ENCODE results near the gene GPRC5D.
A peak's percentile ranks its signal among the peaks of the same experiment; 100 is the strongest.

GPRC5D gene

GRCh38 chr12:12952036-12952435 lies at the start of gene GPRC5D:
Gene GPRC5D (minus strand): TSS chr12:12952170. CDS start chr12:12950384, 1,786 bp downstream.
- DNase-seq: no peak

DNA sequence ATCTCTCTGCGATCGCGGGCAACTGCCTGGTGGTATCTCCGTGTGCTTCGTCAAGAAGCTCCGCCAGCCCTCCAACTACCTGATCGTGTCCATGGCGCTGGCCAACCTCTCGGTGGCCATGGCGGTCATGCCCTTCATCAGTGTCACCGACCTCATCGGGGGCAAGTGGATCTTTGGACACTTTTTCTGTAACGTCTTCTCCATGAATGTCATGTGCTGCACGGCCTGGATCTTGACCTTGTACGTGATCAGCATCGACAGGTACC lies 49.7 kb upstream of the GPRC5D start:
- DNase-seq: no peak

GRCh38 chr12:13000925-13001774 lies 49.2 kb upstream of the GPRC5D start:
- DNase-seq: no peak

DNA sequence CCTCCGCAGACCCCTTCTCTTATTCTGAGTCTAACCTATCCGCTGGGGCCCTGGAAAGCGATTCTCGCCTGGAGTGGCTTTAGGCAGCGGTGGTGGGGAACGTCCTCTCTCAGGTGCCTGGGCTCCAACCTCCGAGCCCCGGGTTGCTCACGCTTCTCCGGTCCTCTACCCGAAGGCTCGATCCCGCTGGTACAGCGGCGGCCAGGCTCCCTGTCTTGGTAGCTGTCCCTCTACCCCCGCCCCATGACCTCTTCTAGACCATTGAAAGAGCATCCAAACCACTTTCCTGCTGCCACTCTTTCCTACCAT lies 48.6 kb upstream of the GPRC5D start:
- DNase-seq: no peak

- peak; percentile 66 for DNase-seq
Measured at GRCh38 chr12:12999959-13000615, 48.1 kb upstream of the GPRC5D start, which contains the start of gene HEBP1. Gene HEBP1 (minus strand): TSS chr12:13000265. CDS start chr12:13000114, 151 bp downstream.

DNA sequence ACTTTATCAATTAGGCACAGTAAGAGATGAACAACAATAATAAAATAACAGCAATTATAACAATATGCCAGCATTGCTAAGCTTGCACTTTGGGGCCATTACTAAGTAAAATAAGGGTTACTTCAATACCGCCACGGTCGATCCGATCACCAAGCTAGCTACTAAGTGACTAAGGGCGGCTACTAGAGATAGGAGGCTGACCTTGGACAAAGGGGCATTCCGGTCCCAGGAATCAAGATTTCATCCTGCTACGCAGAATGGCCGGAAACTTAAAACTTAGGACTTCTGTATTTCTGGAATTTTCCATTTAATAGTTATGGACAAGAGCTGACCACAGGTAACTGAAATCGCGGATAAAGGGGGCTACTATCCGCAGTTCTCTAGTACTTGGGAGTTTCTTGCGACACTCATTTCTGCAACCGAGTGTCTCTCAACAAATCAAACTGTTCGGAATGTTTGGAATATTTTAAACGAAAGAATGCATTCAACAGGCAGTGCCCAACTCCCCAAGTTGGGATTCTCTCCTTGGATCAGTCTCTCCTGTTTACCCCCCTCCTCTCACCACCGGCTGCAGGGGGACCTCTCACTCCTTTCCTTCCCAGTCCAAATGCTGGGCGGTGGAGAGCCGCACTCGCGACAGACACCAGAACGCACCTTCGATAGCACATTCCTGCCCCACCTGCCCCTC lies 47.4 kb upstream of the GPRC5D start:
- DNase-seq: no peak

- DNase-seq: no peak
Measured at GRCh38 chr12:12998248-12998647, 46.3 kb upstream of the GPRC5D start.

DNA sequence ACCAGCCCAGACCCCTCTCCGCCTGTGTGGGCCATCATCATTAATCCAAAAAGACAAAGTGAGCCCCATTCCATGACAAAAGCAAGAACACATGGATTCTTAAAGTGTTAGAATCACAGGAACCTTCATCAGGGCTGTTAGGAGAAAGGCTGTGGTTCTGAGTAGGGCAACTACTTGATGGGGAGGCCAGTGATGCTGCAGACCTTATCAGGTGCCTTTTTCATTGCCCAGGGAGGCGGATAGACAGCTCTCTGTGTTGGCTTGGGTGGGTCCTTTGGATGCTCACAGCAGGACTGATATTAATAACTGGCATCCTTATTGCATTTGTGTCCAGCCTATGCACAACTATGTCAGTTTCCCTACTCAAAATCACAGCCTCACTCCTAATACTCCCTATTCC lies 45.8 kb upstream of the GPRC5D start:
- no peak for DNase-seq

- DNase-seq: no peak
Measured at GRCh38 chr12:12997156-12997555, 45.2 kb upstream of the GPRC5D start.

- DNase-seq: no peak
Measured at GRCh38 chr12:12996209-12996608, 44.2 kb upstream of the GPRC5D start.

DNA sequence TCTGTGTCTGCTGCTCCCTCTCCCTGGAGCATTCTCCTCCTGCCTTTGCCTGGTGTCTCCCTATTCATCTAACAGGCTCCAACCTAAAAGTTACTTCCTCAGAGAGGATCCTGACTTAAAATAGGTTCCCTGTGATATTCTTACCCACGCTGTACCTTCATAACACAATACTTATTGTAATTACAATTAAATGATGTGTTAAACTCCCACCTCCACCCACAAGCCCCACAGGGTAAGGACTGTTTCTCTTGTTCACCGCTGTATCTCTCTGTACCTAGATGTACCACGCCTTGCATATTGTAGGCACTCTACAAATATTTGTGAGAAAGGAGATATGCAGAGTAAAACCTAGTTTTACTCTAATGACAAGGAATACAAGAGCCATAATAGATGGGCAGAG lies 43.1 kb upstream of the GPRC5D start:
- no peak for DNase-seq

DNA sequence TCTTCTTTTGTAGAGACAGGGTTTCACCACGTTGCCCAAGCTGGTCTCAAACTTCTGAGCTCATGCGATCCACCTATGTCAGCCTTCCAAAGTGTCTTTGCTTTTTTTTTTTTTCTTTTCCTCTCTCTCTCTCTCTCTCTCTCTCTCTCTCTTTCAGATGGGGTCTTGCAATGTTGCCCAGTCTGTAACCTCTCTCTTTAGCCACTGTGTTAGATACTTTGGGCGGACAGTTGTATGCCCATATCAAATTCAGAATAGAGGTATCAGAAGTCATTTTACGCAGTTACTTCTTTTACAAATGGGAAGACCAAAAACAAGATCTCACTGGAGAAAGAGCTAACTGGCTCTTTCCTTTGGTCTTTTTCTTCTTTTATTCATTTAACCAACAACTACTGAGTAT lies 41.4 kb upstream of the GPRC5D start:
- DNase-seq: no peak

GRCh38 chr12:12992418-12993130 lies 40.6 kb upstream of the GPRC5D start:
- no peak for DNase-seq

DNA sequence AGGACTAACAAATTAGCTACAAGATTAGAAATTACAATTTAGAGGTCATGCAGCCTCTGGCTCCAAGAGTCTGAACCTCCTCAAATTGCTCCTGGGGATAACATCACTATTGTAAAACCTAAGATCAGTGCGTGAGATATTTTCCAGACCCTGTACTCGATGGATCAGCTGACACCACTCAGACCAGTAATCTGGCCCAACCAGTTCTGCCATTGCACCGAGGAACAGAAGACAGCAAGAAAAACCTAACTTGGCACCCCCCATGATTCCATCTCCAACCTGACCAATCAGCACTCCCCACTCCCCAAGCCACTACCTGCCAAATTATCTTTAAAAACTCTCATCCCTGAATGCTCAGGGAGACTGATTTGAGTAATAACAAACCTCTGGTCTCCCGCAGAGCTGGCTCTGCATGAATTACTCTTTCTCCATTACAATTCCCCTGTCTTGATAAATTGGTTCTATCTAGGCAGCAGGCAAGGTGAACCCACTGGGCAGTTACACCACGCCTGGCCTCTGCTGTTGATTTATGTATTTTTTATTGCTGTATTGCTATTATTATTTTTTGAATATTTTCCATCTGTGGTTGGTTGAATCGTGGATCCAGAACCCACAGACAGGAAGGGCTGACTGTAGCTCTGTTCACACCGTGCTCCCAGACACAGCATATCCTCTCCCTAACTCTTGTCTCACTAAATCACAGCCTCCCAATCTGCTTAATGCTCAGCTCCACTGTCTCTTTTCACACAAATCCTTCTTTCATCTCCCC lies 38.9 kb upstream of the GPRC5D start:
- no peak for DNase-seq

GRCh38 chr12:12987421-12987820 lies 35.5 kb upstream of the GPRC5D start:
- no peak for DNase-seq

DNA sequence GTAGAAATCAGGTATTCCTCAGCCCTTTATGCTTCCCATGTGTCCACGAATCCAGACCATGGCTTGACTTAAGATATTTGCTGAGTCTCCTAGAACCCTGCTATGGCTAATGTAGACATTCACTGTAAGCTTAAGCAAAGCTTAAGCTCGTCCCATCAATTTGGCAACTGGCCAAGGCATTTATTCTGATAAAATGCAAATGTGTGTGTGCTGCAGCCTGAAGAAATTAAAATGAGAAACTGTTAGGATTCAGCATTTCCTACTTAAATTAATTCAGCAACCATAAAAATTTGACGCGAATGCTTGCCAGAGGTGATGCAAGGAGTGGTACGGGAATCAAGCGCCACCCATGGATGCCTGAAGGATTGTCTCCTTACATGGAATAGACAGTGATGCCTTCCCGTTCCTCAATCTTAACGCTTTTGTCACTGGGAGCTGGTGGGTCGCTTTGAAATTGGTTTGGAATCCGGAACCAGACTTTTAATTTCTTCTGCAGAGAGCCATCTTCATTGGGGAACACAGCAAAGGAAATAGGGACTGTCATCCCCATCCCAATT lies 34.9 kb upstream of the GPRC5D start:
- no peak for DNase-seq

- DNase-seq: no peak
Measured at GRCh38 chr12:12985817-12986408, 33.9 kb upstream of the GPRC5D start.

GRCh38 chr12:12984149-12984548 lies 32.2 kb upstream of the GPRC5D start:
- no peak for DNase-seq

DNA sequence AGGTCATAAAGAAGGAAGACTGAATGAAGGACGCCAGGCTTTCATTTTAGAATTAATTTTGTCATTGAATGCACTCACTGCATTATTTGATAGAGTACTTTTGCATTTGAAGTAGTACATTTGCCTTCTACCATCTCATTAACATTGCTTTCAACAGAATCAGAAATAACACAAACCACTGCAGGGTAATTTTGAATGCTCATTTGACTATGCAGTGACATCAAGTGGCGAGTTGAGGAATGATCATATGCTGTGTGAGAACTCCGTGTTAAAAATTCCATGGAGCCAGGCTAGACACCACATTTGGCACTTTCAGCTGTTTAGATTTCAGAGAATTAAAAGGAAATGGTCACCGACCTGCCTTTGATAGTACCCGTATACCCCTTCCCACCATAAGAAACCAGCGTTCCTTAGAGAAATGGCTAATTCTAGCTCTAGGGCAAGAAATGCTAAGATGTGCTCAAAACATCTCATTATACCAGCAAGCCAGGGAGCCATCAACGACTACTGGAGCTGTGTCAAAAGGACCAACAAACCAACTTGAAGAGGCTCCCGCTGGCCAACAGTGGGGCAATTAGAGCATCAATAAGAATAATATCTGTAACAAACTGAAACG lies 31.6 kb upstream of the GPRC5D start:
- peak; percentile 65 for DNase-seq

DNA sequence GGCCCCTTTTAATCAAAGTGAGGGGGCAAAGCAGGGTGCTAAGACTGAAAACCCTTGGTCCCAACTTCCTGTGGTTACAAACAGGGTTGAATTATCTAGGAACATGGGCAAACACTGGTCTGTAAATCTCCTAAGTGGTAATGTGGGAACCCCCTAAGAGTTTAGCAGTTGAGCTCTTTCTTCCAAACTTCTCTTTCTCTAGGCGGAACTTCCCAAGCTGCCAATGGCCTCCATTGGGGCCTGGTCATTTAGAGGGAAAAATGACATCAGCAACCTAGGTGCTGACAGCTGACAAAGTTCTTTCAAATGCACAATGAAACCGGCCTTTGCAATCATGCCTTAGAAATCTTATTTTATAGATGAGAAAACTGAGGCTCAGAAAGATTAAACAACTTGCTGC lies 30.4 kb upstream of the GPRC5D start:
- no peak for DNase-seq

- DNase-seq: no peak
Measured at GRCh38 chr12:12979731-12980259, 27.8 kb upstream of the GPRC5D start.
